Heart left ventricle (tissue), 16 donors: ENCODE measurements around the gene XRCC3. TPM values are rescaled to one million over a fixed set of nuclear protein-coding genes. Genes with fewer than 3 reads are reported as not detected.

Experiments used
- ATAC-seq, 4 donors: fragments of 200-7000 bp; cut with Tn5 transposase; one replicate each; pipeline ENCODE4 v1.9.1; 2020 to 2022; ENCODE audit warnings: moderate library complexity in 4 of 4, mild to moderate bottlenecking in 3 of 4, moderate number of reproducible peaks in 1 of 4
- DNase-seq, 5 donors: peaks; one replicate each; pipeline ENCODE4 v3.0.0-alpha.2; 2020
- H3K27ac ChIP-seq, 12 donors: fragments of 200-600 bp; sonication (generic) in 4 of 12; one replicate each; pipeline versions ENCODE4 v1.5.0 to v1.8.0; 2016 to 2022; ENCODE audit warnings: mild to moderate bottlenecking in 2 of 12
- H3K27me3 ChIP-seq, 9 donors: fragments of 200-600 bp; sonication (generic) in 2 of 9; one replicate each; pipeline versions ENCODE4 v1.5.1 to v1.8.0; 2016 to 2022; ENCODE audit warnings: mild to moderate bottlenecking in 3 of 9
- H3K36me3 ChIP-seq, 9 donors: fragments of 200-600 bp; sonication (generic) in 2 of 9; one replicate each; pipeline versions ENCODE4 v1.5.0 to v1.8.0; 2018 to 2022; ENCODE audit warnings: mild to moderate bottlenecking in 2 of 9
- H3K4me1 ChIP-seq, 12 donors: fragments of 200-600 bp; sonication (generic) in 4 of 12; one replicate each; pipeline versions ENCODE4 v1.5.0 to v1.8.0; 2016 to 2022; ENCODE audit warnings: mild to moderate bottlenecking in 3 of 12
- H3K4me3 ChIP-seq, 12 donors: fragments of 200-600 bp; sonication (generic) in 4 of 12; one replicate each; pipeline versions ENCODE4 v1.5.0 to v1.8.0; 2017 to 2022; ENCODE audit warnings: mild to moderate bottlenecking in 9 of 12, moderate library complexity in 4 of 12
- H3K9me3 ChIP-seq, 12 donors: fragments of 200-600 bp; sonication (generic) in 4 of 12; one replicate each; pipeline versions ENCODE4 v1.5.0 to v1.8.0; 2016 to 2022; ENCODE audit warnings: mild to moderate bottlenecking in 1 of 12
- POLR2A ChIP-seq, 2 donors: fragments of 450-650 bp; IDR thresholded peaks; one replicate each; pipeline ENCODE4 v1.6.1; 2017; ENCODE audit warnings: antibody characterized with exemption in 2 of 2, mild to moderate bottlenecking in 2 of 2, moderate library complexity in 2 of 2
- WGBS, 4 donors: extraction: QIAGEN DNeasy Blood & Tissue Kit in 2 of 4; methylation state at CpG; one replicate each; pipeline versions ENCODE4 v1.1.5 to v1.1.7; 2013 to 2018; 5-methylcytosine and 5-hydroxymethylcytosine counted together
- intact Hi-C, 10 donors: fragments of 100-400 bp; cut with DNase I; formaldehyde crosslinking; loops; one replicate each; pipeline versions ENCODE4 v1.11.1 to v1.14.2; 2022
- polyA plus RNA-seq, 2 donors: library from polyadenylated mRNA; stranded (reverse); fragments of 200-250 nt; gene quantifications; one replicate each; pipeline ENCODE4 v1.2.3, GENCODE V29; 2013
- total RNA-seq, 9 donors: library from RNA; depleted of rRNA in 2 of 9; stranded (reverse); fragments of >200 nt in 2 of 9; fragmentation: NEBNext Ultra II Directional in 3 of 9; extraction: Animal tissue kit (Norgen Biotek cat#: 25700) in 3 of 9; gene quantifications; one replicate each; pipeline versions ENCODE4 v1.1.0 to v1.2.4, GENCODE V29; 2016 to 2023
- TF ChIP-seq, protein P1 (sequence below), 12 donors: fragments of 200-600 bp; sonication (generic) in 4 of 12; IDR thresholded peaks; one replicate each; pipeline versions ENCODE4 v1.5.0 to v1.8.0; 2018 to 2022; ENCODE audit warnings: antibody characterized with exemption in 12 of 12, mild to moderate bottlenecking in 5 of 12
- donor health status: ischemic (EF 13 %, LVEDD 7.1; RV severe dilation, severe dysfunction).
- donor health status: healthy with polysubstance abuse.
- donor health status: DM: no; HTN: yes; CAD: no.
- donor health status: DM: no; HTN: no; CAD: no.
- donor health status: ischemic (EF 25% LVEDD 6.9; RV normal size, moderate dysfunction).
- donor health status: ischemic (EF 25% LVEDD 5.7; RV mildly dilated, moderate dysfunction).
- donor health status: healthy.
- donor health status: DM: yes; HTN: yes; CAD: no.
- donor health status: ischemic (EF 35%, LVEDD 5.7; RV mildly dilated, moderate dysfunction).
- donor health status: nonischemic (EF 11% LVEDD 7.7; RV severe dilation, severe dysfunction).
- donor health status: DM: yes; HTN: yes; CAD: no.
- donor health status: PGD.
- donor health status: ischemic (EF 29% LVEDD 5.4; RV normal size, mild dysfunction).
- donor health status: nonischemic (EF 23%, LVEDD 6.1; RV moderate dilation, normal function).

Gene XRCC3
- total and polyA plus RNA-seq, 11 donors, result 1.9 to 8.7 (median 3.0) TPM

DNA sequence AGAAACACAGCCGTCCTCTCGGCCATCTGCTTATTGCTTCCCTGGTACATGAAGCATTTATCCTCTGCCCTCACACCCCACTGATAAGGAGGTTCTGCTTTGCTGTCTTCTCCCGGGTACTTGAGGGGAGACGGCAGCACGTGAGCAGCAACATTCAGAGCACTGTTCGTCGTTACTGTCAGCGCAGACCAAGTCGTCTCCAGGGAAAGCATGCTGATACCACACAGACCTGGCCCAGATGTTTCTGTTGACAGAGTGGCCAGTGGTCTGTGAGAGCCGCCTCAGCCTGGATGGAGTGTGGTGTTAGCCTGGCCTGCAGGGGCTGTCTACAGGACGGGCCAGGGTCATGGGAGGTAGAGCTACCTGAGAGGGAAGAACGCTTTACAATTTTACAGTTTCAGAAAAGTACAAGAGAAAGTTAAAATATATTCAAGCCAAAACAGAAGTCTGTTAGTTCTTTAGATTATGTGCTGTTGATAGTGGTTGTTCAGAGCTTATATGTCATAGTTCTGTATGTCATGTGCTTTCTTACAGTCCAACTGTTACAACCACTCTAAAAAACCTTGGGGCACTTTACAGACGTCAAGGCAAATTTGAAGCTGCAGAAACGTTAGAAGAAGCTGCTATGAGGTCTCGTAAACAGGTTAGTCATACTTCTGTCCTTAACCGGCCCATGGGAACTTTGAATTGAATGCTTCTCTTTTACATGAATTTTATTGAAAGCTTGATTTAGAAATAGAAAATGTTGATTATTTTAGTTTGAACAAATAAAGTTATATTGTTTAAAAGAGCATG lies 38.2 kb downstream of the XRCC3 start:
- peaks cover 0 to 20% (median 13%) of the 10 kb centered on the region in 12 donors for H3K4me1 ChIP-seq
- H3K36me3 ChIP-seq, result peaks cover 2 to 100% (median 100%) of the 10 kb centered on the region in 9 donors
- H3K27ac ChIP-seq, result no peak overlapping the region
- WGBS, 4 donors, result 56 to 72% (median 61%) methylated on average over 16 of the region's 16 CpGs
- ATAC-seq (peak; percentile 25 to 50 (median 42)), DNase-seq (no peak)
- H3K27me3 ChIP-seq, result no peaks in the 10 kb centered on the region
- H3K9me3 ChIP-seq, result no peaks in the 10 kb centered on the region
- intact Hi-C loops, result no loop called here
- H3K4me3 ChIP-seq, result no peak overlapping the region
- TF ChIP-seq, protein P1, sequence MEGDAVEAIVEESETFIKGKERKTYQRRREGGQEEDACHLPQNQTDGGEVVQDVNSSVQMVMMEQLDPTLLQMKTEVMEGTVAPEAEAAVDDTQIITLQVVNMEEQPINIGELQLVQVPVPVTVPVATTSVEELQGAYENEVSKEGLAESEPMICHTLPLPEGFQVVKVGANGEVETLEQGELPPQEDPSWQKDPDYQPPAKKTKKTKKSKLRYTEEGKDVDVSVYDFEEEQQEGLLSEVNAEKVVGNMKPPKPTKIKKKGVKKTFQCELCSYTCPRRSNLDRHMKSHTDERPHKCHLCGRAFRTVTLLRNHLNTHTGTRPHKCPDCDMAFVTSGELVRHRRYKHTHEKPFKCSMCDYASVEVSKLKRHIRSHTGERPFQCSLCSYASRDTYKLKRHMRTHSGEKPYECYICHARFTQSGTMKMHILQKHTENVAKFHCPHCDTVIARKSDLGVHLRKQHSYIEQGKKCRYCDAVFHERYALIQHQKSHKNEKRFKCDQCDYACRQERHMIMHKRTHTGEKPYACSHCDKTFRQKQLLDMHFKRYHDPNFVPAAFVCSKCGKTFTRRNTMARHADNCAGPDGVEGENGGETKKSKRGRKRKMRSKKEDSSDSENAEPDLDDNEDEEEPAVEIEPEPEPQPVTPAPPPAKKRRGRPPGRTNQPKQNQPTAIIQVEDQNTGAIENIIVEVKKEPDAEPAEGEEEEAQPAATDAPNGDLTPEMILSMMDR (IDR thresholded peaks at IDR 0.05), result no peak
- TF ChIP-seq POLR2A (IDR thresholded peaks at IDR 0.05), result no peak

DNA sequence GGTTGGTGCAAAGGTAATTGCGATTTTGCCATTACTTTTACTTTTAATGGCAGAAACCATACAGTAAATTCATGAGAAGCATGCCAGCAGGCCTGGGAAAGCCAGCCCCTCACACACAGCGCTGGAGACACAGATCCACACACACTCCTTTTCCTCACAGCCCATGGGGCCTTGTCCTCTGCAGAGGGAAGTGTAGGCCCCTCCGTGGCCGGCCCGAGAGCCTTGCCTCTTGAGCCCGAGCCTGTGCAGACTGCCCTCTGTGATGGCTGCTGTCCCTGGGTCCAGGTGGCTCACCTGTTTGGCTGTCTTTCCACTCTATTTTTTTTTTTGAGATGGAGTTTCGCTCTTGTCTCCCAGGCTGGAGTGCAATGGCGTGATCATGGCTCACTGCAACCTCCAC lies 39.3 kb downstream of the XRCC3 start:
- peaks cover 2 to 100% (median 100%) of the 10 kb centered on the region in 9 donors for H3K36me3 ChIP-seq
- no peak overlapping the region for H3K27ac ChIP-seq

DNA sequence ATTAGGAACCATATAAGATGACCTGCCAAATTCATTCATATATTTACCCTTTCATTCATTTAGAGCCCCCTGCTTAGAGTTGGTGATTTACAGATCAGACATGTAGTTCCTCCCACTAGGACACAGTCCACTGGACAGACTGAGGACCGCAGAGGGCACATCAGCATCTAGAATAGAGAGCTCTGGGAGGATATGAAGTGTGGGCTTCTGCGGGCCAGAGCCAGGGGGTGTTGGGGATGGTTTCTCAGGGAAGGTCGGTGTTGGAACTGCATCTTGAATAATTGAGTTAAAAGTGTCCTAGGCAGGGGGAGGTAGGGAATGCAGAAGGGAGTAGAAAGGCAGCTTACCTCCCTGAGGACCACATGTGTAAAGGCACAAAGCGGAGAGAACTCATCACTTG lies 43.3 kb downstream of the XRCC3 start:
- ATAC-seq (no peak), DNase-seq (no peak)
- WGBS, 4 donors, result 90 to 95% (median 92%) methylated on average over 4 of the region's 4 CpGs
- no peak for TF ChIP-seq POLR2A (IDR thresholded peaks at IDR 0.05)
- TF ChIP-seq, protein P1 (IDR thresholded peaks at IDR 0.05), result no peak
- H3K36me3 ChIP-seq, result peaks cover 0 to 100% (median 100%) of the 10 kb centered on the region in 9 donors
- no peaks in the 10 kb centered on the region for H3K9me3 ChIP-seq
- H3K4me1 ChIP-seq, result peaks cover 0 to 5% (median 0%) of the 10 kb centered on the region in 12 donors
- H3K27me3 ChIP-seq, result no peaks in the 10 kb centered on the region
- H3K27ac ChIP-seq, result no peak overlapping the region
- no peak overlapping the region for H3K4me3 ChIP-seq
- intact Hi-C loops, result no loop called here

More for the DNA sequence above, 39.3 kb downstream of the XRCC3 start:
- Histone ChIP-seq H3K4me3 (no peak overlapping the region), H3K27me3 (no peaks in the 10 kb centered on the region), H3K9me3 (no peaks in the 10 kb centered on the region), H3K4me1 (peaks cover 0 to 20% (median 13%) of the 10 kb centered on the region in 12 donors)
- 92 to 95% (median 93%) methylated on average over 8 of the region's 8 CpGs for WGBS, 4 donors
- DNase-seq, result no peak
- TF ChIP-seq, protein P1 (IDR thresholded peaks at IDR 0.05), result no peak
- no peak for TF ChIP-seq POLR2A (IDR thresholded peaks at IDR 0.05)
- intact Hi-C loops, result no loop called here
- no peak for ATAC-seq

DNA sequence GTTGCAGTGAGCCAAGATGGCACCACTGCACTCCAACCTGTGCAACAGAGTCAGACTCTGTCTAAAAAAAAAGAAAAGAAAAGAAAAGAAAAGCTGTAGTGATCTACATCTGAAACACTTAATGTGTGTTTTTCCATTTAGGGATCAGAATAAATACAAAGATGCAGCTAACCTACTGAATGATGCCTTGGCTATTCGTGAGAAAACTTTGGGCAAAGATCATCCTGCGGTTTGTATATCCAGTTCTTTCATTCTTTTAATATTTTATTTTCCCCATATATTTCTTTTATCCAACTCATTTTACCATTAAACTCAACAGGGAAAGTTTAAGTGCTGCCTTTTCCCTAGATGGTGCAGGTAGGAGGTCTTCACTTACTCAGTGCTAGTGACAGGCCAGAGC lies 45.9 kb downstream of the XRCC3 start:
- 96 to 99% (median 98%) methylated on average over 2 of the region's 2 CpGs for WGBS, 4 donors
- Histone ChIP-seq H3K9me3 (no peaks in the 10 kb centered on the region), H3K4me3 (no peak overlapping the region), H3K27me3 (no peaks in the 10 kb centered on the region), H3K36me3 (peaks cover 0 to 100% (median 99%) of the 10 kb centered on the region in 9 donors), H3K27ac (no peak overlapping the region), H3K4me1 (peaks cover 0 to 4% (median 0%) of the 10 kb centered on the region in 12 donors)
- TF ChIP-seq POLR2A (IDR thresholded peaks at IDR 0.05), result no peak
- TF ChIP-seq, protein P1 (IDR thresholded peaks at IDR 0.05), result no peak
- intact Hi-C loops, result no loop called here
- DNase-seq (no peak), ATAC-seq (no peak)
